Astrocyte (in vitro differentiated cells and primary cell): Measurements from ENCODE around the gene MYRIP. TPM values are rescaled to one million over a fixed set of nuclear protein-coding genes. Genes with fewer than 3 reads are reported as not detected.

Source experiments
- DNase-seq: peaks from one replicate; pipeline ENCODE4 v3.0.0-alpha.2; 2010; ENCODE audit warnings: low read depth
- FAIRE-seq: peaks from 2 replicates; lab custom pipeline; 2011; peaks lifted over from hg19 to GRCh38; lab: Jason Lieb, UNC
- H2AFZ ChIP-seq: 2 replicates; pipeline ENCODE4 v1.6.0; 2012; ENCODE audit warnings: low read depth, low read length, inconsistent platforms
- H3K27ac ChIP-seq: 2 replicates; pipeline ENCODE4 v1.5.1; 2011; ENCODE audit warnings: low read depth, low read length, inconsistent platforms
- H3K27me3 ChIP-seq: 2 replicates; pipeline ENCODE4 v1.6.0; 2011; ENCODE audit warnings: low read length, inconsistent platforms; ENCODE audit not compliant: insufficient read depth
- H3K36me3 ChIP-seq: 2 replicates; pipeline ENCODE4 v1.5.1; 2011; ENCODE audit warnings: low read length, inconsistent platforms; ENCODE audit not compliant: insufficient read depth
- H3K4me1 ChIP-seq: 2 replicates; pipeline ENCODE4 v1.5.1; 2011; ENCODE audit warnings: low read length, inconsistent platforms; ENCODE audit not compliant: insufficient read depth
- H3K4me2 ChIP-seq: 2 replicates; pipeline ENCODE4 v1.6.0; 2012; ENCODE audit warnings: low read length, inconsistent platforms
- H3K4me3 ChIP-seq: 2 replicates; pipeline ENCODE4 v1.5.1; 2011; ENCODE audit warnings: low read depth, mild to moderate bottlenecking, low read length, inconsistent platforms; ENCODE audit not compliant: insufficient read depth
- H3K79me2 ChIP-seq: 2 replicates; pipeline ENCODE4 v1.6.0; 2012; ENCODE audit warnings: mild to moderate bottlenecking, low read length, inconsistent platforms; ENCODE audit not compliant: insufficient read depth
- H3K9ac ChIP-seq: 2 replicates; pipeline ENCODE4 v1.6.0; 2012; ENCODE audit warnings: mild to moderate bottlenecking, low read length, inconsistent platforms
- H3K9me3 ChIP-seq: 2 replicates; pipeline ENCODE4 v1.5.1; 2012; ENCODE audit warnings: low read depth, mild to moderate bottlenecking, low read length, inconsistent platforms; ENCODE audit not compliant: insufficient read depth
- H4K20me1 ChIP-seq: 2 replicates; pipeline ENCODE4 v1.6.0; 2012; ENCODE audit warnings: low read length, inconsistent platforms; ENCODE audit not compliant: insufficient read depth
- H3K27ac Mint-ChIP-seq: one replicate; pipeline ENCODE4 v1.8.0; 2021; ENCODE audit warnings: mild to moderate bottlenecking, mixed read lengths; ENCODE audit not compliant: unreplicated experiment
- H3K27me3 Mint-ChIP-seq: one replicate; pipeline ENCODE4 v1.8.0; 2021; ENCODE audit warnings: low read depth, mixed read lengths; ENCODE audit not compliant: unreplicated experiment
- H3K36me3 Mint-ChIP-seq: one replicate; pipeline ENCODE4 v1.8.0; 2021; ENCODE audit warnings: low read depth, mixed read lengths; ENCODE audit not compliant: unreplicated experiment
- H3K4me1 Mint-ChIP-seq: one replicate; pipeline ENCODE4 v1.8.0; 2021; ENCODE audit warnings: low read depth, mixed read lengths; ENCODE audit not compliant: unreplicated experiment
- H3K4me3 Mint-ChIP-seq: one replicate; pipeline ENCODE4 v1.8.0; 2021; ENCODE audit warnings: mild to moderate bottlenecking, moderate library complexity, mixed read lengths; ENCODE audit not compliant: unreplicated experiment
- H3K9me3 Mint-ChIP-seq: one replicate; pipeline ENCODE4 v1.8.0; 2021; ENCODE audit warnings: mild to moderate bottlenecking, mixed read lengths; ENCODE audit not compliant: unreplicated experiment
- CTCF ChIP-seq: IDR thresholded peaks from 2 replicates; pipeline ENCODE4 v1.5.1; 2011; ENCODE audit warnings: low read depth, mild to moderate bottlenecking, inconsistent platforms, low read length, moderate library complexity; ENCODE audit not compliant: insufficient read depth
- EZH2 ChIP-seq: IDR thresholded peaks from 2 replicates; pipeline ENCODE4 v1.6.1; 2012; ENCODE audit warnings: mild to moderate bottlenecking, low read length, inconsistent platforms; ENCODE audit not compliant: insufficient read depth
- total RNA-seq: library from RNA; stranded (reverse); gene quantifications from 2 replicates; pipeline ENCODE4 v1.2.1, GENCODE V29; 2021

The MYRIP gene
- total RNA-seq, 1 donor from 2014 or later, result 0.07 TPM

- Histone ChIP-seq H3K9ac (no peak overlapping the region), H3K9me3 (no peaks in the 10 kb centered on the region), H3K27me3 (no peaks in the 10 kb centered on the region), H3K4me2 (no peak overlapping the region), H3K4me1 (no peaks in the 10 kb centered on the region), H3K36me3 (no peaks in the 10 kb centered on the region), H3K79me2 (no peaks in the 10 kb centered on the region), H3K27ac (no peak overlapping the region), H4K20me1 (no peaks in the 10 kb centered on the region), H2AFZ (no peak overlapping the region), H3K4me3 (no peak overlapping the region)
- no peaks in the 10 kb centered on the region for H3K27me3 Mint-ChIP-seq
- no peak overlapping the region for H3K27ac Mint-ChIP-seq
- peaks cover 3% of the 10 kb centered on the region for H3K9me3 Mint-ChIP-seq
- TF ChIP-seq EZH2 (no peak), CTCF (peak; percentile 18)
- H3K36me3 Mint-ChIP-seq, result no peaks in the 10 kb centered on the region
- H3K4me1 Mint-ChIP-seq, result peaks cover 7% of the 10 kb centered on the region
- DNase-seq (no peak), FAIRE-seq (no peak)
- no peak overlapping the region for H3K4me3 Mint-ChIP-seq
Observed at GRCh38 chr3:40109641-40110490, 300.5 kb downstream of the MYRIP start.

GRCh38 chr3:40116478-40117177, 307.2 kb downstream of the MYRIP start:
- peak overlapping the region; percentile 31 for H3K27ac ChIP-seq
- DNase-seq, result peak; percentile 69
- no peak overlapping the region for H3K4me3 ChIP-seq
- H3K4me1 ChIP-seq, result peaks cover 21% of the 10 kb centered on the region
- no peaks in the 10 kb centered on the region for H3K36me3 Mint-ChIP-seq
- FAIRE-seq, result peak; percentile 66
- H3K9me3 ChIP-seq, result no peaks in the 10 kb centered on the region
- peak overlapping the region; percentile 77 for H3K27ac Mint-ChIP-seq
- H3K27me3 Mint-ChIP-seq, result no peaks in the 10 kb centered on the region
- no peaks in the 10 kb centered on the region for H3K36me3 ChIP-seq
- H3K9me3 Mint-ChIP-seq, result no peaks in the 10 kb centered on the region
- no peaks in the 10 kb centered on the region for H4K20me1 ChIP-seq
- no peak overlapping the region for H3K4me3 Mint-ChIP-seq
- H3K4me1 Mint-ChIP-seq, result peaks cover 24% of the 10 kb centered on the region
- TF ChIP-seq EZH2 (no peak), CTCF (no peak)
- no peaks in the 10 kb centered on the region for H3K27me3 ChIP-seq
- no peaks in the 10 kb centered on the region for H3K79me2 ChIP-seq
- H3K4me2 ChIP-seq, result peak overlapping the region; percentile 20
- peak overlapping the region; percentile 49 for H2AFZ ChIP-seq
- H3K9ac ChIP-seq, result no peak overlapping the region
